Neural progenitor cell (in vitro differentiated cells): ENCODE measurements around the gene LAX1. TPM values are rescaled to one million over a fixed set of nuclear protein-coding genes. Genes with fewer than 3 reads are reported as not detected.
A peak's percentile ranks its signal among the peaks of the same experiment; 100 is the strongest.

Experiments
- DNase-seq: peaks from one replicate; pipeline ENCODE4 v3.0.0-alpha.2; 2016; ENCODE audit warnings: low spot score
- H2AFZ ChIP-seq: fragments of 200-600 bp; sonication (generic); replicated peaks from 2 replicates; pipeline ENCODE4 v1.6.1; 2016; ENCODE audit warnings: antibody characterized with exemption
- H3F3A ChIP-seq: fragments of 200-600 bp; sonication (generic); 2 replicates; pipeline ENCODE4 v1.6.1; 2016; ENCODE audit warnings: antibody characterized with exemption, low read depth
- H3K27ac ChIP-seq: fragments of 200-600 bp; sonication (generic); 2 replicates; pipeline ENCODE4 v1.5.1; 2016; ENCODE audit warnings: mild to moderate bottlenecking
- H3K27me3 ChIP-seq: fragments of 200-600 bp; sonication (generic); 2 replicates; pipeline ENCODE4 v1.6.1; 2016; ENCODE audit warnings: mild to moderate bottlenecking, moderate library complexity
- H3K36me3 ChIP-seq: fragments of 200-600 bp; sonication (generic); 2 replicates; pipeline ENCODE4 v1.5.1; 2016
- H3K4me1 ChIP-seq: fragments of 200-600 bp; sonication (generic); 2 replicates; pipeline ENCODE4 v1.6.1; 2016; ENCODE audit warnings: mixed run types
- H3K4me2 ChIP-seq: fragments of 200-600 bp; sonication (generic); 2 replicates; pipeline ENCODE4 v1.6.1; 2016
- H3K4me3 ChIP-seq: fragments of 200-600 bp; sonication (generic); 2 replicates; pipeline ENCODE4 v1.5.1; 2016
- H3K79me2 ChIP-seq: fragments of 200-600 bp; sonication (generic); 2 replicates; pipeline ENCODE4 v1.6.1; 2016; ENCODE audit warnings: low read depth
- H3K9ac ChIP-seq: fragments of 200-600 bp; sonication (generic); 2 replicates; pipeline ENCODE4 v1.6.1; 2016
- H3K9me3 ChIP-seq: fragments of 200-600 bp; sonication (generic); 2 replicates; pipeline ENCODE4 v1.5.1; 2016; ENCODE audit warnings: low read depth
- H4K20me1 ChIP-seq: fragments of 200-600 bp; sonication (generic); 2 replicates; pipeline ENCODE4 v1.6.1; 2016; ENCODE audit warnings: low read depth
- H3K27ac Mint-ChIP-seq: 3 replicates; pipeline ENCODE4 v1.8.0; 2021; ENCODE audit warnings: mixed read lengths
- H3K27me3 Mint-ChIP-seq: 2 replicates; pipeline ENCODE4 v1.8.0; 2022; ENCODE audit warnings: low read depth, mild to moderate bottlenecking, inconsistent platforms, moderate library complexity, mixed read lengths; ENCODE audit not compliant: insufficient read depth
- H3K36me3 Mint-ChIP-seq: 3 replicates; pipeline ENCODE4 v1.8.0; 2021; ENCODE audit warnings: mixed read lengths
- H3K4me1 Mint-ChIP-seq: 3 replicates; pipeline ENCODE4 v1.8.0; 2021; ENCODE audit warnings: mixed read lengths
- H3K4me3 Mint-ChIP-seq: 3 replicates; pipeline ENCODE4 v1.8.0; 2021; ENCODE audit warnings: mild to moderate bottlenecking, moderate library complexity, mixed read lengths
- H3K9me3 Mint-ChIP-seq: 3 replicates; pipeline ENCODE4 v1.8.0; 2020; ENCODE audit warnings: mixed read lengths
- EZH2 ChIP-seq: fragments of 200-600 bp; sonication (generic); IDR thresholded peaks from 2 replicates; pipeline ENCODE4 v1.6.1; 2017; ENCODE audit warnings: antibody characterized with exemption, mild to moderate bottlenecking, moderate library complexity
- EZH2phosphoT487 ChIP-seq: fragments of 200-600 bp; sonication (generic); IDR thresholded peaks from 2 replicates; pipeline ENCODE4 v1.6.1; 2017; ENCODE audit warnings: antibody characterized with exemption
- total RNA-seq: library from RNA; depleted of rRNA; stranded (reverse); fragments of >200 nt; gene quantifications from 2 replicates; pipeline ENCODE4 v1.2.3, GENCODE V29; 2015; ENCODE audit warnings: low replicate concordance
- TF ChIP-seq, protein P1 (sequence below): fragments of 200-600 bp; sonication (generic); IDR thresholded peaks from 2 replicates; pipeline ENCODE4 v1.5.1; 2017; ENCODE audit warnings: antibody characterized with exemption, mild to moderate bottlenecking

The LAX1 gene
- total RNA-seq, 1 donor from 2014 or later, result not detected

DNA sequence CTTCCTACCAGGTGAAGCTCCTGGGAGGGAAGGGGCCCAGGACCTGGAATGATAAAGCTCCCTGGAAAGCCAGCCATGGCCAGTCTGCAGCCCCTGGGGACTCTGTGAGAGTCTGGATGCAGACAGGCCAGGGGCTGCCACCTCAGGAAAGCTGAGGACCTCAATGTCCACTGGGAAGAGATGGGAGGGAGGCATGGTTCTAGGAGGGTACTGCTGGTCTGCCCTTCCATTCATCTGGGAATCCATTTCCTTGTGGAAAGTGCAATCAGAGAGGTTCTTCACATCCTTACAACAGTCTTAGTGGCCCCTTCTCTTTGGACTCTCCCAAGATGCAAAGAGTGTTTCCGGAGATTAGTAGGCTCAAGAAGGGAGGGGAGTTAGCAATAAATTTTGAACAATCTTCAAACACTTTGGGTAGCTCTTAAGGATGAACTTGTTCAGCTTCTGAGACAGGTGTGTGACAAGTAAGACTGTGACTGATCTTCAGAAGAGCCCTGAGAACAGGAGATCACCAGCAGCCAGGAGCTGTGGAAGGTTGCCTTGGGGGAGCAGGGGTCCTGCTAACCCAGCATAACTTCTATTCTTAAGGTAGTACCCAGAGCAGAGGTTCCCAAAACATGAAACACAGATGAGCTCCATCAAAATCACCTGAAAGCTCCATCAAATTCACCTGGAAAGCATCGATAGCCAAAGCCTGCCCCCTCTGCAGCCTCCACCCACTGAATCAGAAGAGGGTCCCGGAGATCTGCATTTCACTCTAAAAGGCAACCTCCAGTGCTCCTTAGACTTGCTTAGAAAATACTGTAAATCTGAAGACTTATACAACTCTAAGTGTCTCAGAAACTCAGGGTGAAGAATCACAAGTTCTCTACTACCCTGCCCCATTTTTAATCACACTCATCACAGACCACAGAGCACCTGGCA lies 616 bp upstream of the LAX1 start:
- Mint-ChIP-seq H3K27ac (no peak overlapping the region), H3K4me3 (no peak overlapping the region), H3K9me3 (no peaks in the 10 kb centered on the region), H3K36me3 (no peaks in the 10 kb centered on the region), H3K27me3 (no peaks in the 10 kb centered on the region), H3K4me1 (peaks cover 6% of the 10 kb centered on the region)
- no peaks in the 10 kb centered on the region for H3K4me1 ChIP-seq
- no peaks in the 10 kb centered on the region for H3K9me3 ChIP-seq
- TF ChIP-seq, protein P1, sequence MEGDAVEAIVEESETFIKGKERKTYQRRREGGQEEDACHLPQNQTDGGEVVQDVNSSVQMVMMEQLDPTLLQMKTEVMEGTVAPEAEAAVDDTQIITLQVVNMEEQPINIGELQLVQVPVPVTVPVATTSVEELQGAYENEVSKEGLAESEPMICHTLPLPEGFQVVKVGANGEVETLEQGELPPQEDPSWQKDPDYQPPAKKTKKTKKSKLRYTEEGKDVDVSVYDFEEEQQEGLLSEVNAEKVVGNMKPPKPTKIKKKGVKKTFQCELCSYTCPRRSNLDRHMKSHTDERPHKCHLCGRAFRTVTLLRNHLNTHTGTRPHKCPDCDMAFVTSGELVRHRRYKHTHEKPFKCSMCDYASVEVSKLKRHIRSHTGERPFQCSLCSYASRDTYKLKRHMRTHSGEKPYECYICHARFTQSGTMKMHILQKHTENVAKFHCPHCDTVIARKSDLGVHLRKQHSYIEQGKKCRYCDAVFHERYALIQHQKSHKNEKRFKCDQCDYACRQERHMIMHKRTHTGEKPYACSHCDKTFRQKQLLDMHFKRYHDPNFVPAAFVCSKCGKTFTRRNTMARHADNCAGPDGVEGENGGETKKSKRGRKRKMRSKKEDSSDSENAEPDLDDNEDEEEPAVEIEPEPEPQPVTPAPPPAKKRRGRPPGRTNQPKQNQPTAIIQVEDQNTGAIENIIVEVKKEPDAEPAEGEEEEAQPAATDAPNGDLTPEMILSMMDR, result no peak
- TF ChIP-seq EZH2phosphoT487 (no peak), EZH2 (no peak)
- H3K36me3 ChIP-seq, result no peaks in the 10 kb centered on the region
- no peak overlapping the region for H3K27ac ChIP-seq
- no peak overlapping the region for H3K4me3 ChIP-seq
- H3F3A ChIP-seq, result no peaks in the 10 kb centered on the region
- no peaks in the 10 kb centered on the region for H3K27me3 ChIP-seq
- no peak for DNase-seq
- H2AFZ ChIP-seq, result no peak overlapping the region
- no peaks in the 10 kb centered on the region for H4K20me1 ChIP-seq
- H3K4me2 ChIP-seq, result no peak overlapping the region
- no peak overlapping the region for H3K9ac ChIP-seq
- H3K79me2 ChIP-seq, result no peaks in the 10 kb centered on the region

DNA sequence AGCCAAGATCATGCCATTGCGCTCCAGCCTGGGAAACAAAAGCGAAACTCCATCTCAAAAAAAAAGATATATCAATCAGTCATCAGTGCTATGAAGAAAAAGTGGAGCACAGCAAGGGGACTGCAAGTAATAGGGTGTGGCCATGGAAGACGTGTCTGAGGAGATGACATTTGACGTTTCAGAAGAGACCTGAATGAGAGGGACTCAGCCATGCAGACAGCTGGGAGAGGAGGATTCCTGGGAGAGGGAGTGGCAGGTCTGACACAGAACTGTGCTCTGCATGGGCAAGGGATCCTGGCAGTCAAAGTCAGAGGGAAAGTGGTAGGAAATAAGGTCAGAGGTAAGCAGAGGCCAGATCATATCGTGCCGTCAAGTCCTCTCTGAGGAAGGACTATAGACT lies 3.3 kb downstream of the LAX1 start:
- no peaks in the 10 kb centered on the region for H3F3A ChIP-seq
- no peaks in the 10 kb centered on the region for H3K79me2 ChIP-seq
- TF ChIP-seq, protein P1, result no peak
- H3K27ac Mint-ChIP-seq, result peak overlapping the region; percentile 38
- DNase-seq, result no peak
- H3K4me3 ChIP-seq, result no peak overlapping the region
- H3K27me3 Mint-ChIP-seq, result peaks cover 4% of the 10 kb centered on the region
- no peak overlapping the region for H3K9ac ChIP-seq
- H3K36me3 ChIP-seq, result no peaks in the 10 kb centered on the region
- no peaks in the 10 kb centered on the region for H3K9me3 ChIP-seq
- H3K4me3 Mint-ChIP-seq, result no peak overlapping the region
- H2AFZ ChIP-seq, result no peak overlapping the region
- no peaks in the 10 kb centered on the region for H3K27me3 ChIP-seq
- no peaks in the 10 kb centered on the region for H3K4me1 ChIP-seq
- no peak overlapping the region for H3K4me2 ChIP-seq
- H3K27ac ChIP-seq, result no peak overlapping the region
- peaks cover 7% of the 10 kb centered on the region for H3K4me1 Mint-ChIP-seq
- H3K36me3 Mint-ChIP-seq, result no peaks in the 10 kb centered on the region
- H4K20me1 ChIP-seq, result no peaks in the 10 kb centered on the region
- peaks cover 2% of the 10 kb centered on the region for H3K9me3 Mint-ChIP-seq

DNA sequence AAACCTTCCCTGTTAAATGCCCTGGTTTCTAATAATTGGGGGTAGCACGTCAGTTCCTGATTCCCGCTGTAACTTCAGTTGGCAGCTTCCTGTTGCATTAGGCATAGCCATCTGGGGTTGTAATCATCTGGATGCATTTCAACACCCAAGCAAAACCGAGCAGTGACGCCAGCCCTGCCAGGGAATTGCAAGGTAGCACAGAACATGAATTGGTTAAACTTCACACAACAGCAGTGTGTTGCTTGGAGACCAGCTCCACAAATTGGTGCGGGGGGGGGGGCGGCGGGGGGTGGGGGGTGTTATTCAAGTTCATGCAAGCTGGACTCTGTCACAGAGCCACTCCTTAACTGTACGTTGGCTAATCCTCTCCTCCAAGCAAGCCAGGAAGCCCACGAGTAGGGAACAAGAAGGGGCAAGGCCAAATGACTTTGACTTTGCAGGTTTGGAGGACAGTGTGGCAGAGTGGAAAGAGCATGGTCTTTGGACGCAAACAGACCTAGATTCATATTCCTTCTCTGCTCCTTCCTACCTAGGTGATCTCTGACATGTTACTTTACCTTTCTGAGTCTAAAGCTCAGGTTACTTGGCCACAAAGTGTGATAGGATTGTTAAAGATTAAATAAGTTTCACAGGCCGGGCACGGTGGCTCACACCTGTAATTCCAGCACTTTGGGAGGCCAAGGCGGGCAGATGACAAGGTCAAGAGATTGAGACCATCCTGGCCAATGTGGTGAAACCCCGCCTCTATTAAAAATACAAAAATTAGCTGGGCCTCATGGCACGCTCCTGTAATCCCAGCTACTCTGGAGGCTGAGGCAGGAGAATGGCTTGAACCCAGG lies 4.7 kb downstream of the LAX1 start:
- H3K4me1 ChIP-seq, result no peaks in the 10 kb centered on the region
- H3K4me3 ChIP-seq, result no peak overlapping the region
- no peak overlapping the region for H3K27ac ChIP-seq
- no peaks in the 10 kb centered on the region for H3K36me3 ChIP-seq
- no peaks in the 10 kb centered on the region for H4K20me1 ChIP-seq
- H3K9me3 ChIP-seq, result no peaks in the 10 kb centered on the region
- H3K79me2 ChIP-seq, result no peaks in the 10 kb centered on the region
- TF ChIP-seq EZH2phosphoT487 (no peak), EZH2 (no peak)
- TF ChIP-seq, protein P1, result no peak
- DNase-seq, result no peak
- H3K27me3 ChIP-seq, result no peaks in the 10 kb centered on the region
- no peak overlapping the region for H3K9ac ChIP-seq
- peaks cover 7% of the 10 kb centered on the region for H3K4me1 Mint-ChIP-seq
- no peaks in the 10 kb centered on the region for H3F3A ChIP-seq
- peaks cover 2% of the 10 kb centered on the region for H3K9me3 Mint-ChIP-seq
- no peak overlapping the region for H2AFZ ChIP-seq
- peaks cover 6% of the 10 kb centered on the region for H3K27me3 Mint-ChIP-seq
- no peak overlapping the region for H3K4me3 Mint-ChIP-seq
- no peaks in the 10 kb centered on the region for H3K36me3 Mint-ChIP-seq
- no peak overlapping the region for H3K27ac Mint-ChIP-seq
- no peak overlapping the region for H3K4me2 ChIP-seq
